GM15510 (cell line): ENCODE measurements around the gene CNTFR.

ENCODE experiments used
- POLR2A ChIP-seq: IDR thresholded peaks from 3 replicates; pipeline ENCODE4 v1.6.1; 2011; ENCODE audit warnings: borderline replicate concordance; ENCODE audit not compliant: insufficient read length; ENCODE audit errors: extremely low read depth

Gene CNTFR

GRCh38 chr9:34521406-34522045, 68.0 kb downstream of the CNTFR start:
- no peak for TF ChIP-seq POLR2A

DNA sequence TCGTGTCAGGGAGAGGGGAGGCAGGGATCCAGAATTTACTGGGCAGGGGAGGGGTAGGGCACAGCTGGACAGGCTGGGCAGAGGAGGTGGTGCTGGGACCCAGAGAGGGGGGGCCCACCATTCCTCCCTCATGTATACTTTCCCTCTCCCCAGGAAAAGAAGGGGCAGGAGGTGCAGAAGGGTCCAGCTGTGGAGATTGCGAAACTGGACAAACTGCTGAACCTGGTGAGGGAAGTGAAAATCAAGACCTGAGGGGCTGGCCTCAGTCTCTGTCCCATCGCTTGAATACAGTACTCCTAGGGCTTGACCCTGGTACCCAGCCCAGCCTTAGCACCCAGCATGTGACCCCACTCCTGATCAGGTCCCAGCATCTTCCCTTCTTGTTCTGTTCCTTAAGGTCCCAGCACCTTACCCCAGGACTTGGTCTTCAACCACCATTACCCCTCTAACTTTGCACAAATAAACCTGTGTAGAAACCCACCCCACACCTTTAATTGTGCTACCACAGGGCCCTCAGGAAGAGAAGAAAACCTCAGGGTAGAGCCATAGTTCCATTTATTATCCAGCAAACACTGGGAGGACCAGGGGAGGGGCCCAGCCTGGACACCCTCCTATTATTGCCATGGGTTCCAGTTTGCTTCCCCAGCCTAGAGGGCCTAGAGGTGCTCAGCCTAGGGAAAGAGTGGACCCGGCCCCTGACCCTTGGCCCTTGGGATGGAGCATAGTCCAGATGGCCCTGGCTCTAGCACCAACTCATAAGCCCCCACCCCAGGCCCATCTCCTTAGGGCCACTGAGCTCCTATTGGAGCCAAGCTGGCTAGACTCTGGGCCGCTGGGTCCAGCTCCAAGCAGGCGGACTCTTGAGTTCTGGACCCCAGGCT, 68.8 kb downstream of the CNTFR start:
- TF ChIP-seq POLR2A, result no peak

- TF ChIP-seq POLR2A, result no peak
Observed at GRCh38 chr9:34520096-34520495, 69.4 kb downstream of the CNTFR start.

GRCh38 chr9:34519321-34520020, 70.1 kb downstream of the CNTFR start:
- no peak for TF ChIP-seq POLR2A

DNA sequence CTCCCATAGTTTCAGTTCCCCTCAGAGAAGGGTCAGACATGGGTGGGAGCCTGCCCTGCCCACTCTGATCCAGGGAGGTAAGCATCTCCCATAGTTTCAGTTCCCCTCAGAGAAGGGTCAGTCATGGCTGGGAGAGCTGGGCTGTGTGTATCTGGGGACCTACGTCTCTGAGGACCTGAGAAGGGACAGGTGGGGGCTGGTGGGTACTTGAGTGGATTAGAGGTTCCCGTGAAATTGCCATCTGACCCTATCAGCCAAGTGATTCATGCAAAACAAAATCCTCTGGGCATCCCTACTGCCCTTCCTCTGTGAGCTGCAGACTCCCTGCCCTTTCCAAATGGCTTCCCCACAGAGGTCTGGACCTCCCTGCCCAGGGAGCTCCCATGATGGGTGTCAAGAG, 70.6 kb downstream of the CNTFR start:
- TF ChIP-seq POLR2A, result no peak

GRCh38 chr9:34518110-34518616, 71.4 kb downstream of the CNTFR start:
- TF ChIP-seq POLR2A, result no peak

DNA sequence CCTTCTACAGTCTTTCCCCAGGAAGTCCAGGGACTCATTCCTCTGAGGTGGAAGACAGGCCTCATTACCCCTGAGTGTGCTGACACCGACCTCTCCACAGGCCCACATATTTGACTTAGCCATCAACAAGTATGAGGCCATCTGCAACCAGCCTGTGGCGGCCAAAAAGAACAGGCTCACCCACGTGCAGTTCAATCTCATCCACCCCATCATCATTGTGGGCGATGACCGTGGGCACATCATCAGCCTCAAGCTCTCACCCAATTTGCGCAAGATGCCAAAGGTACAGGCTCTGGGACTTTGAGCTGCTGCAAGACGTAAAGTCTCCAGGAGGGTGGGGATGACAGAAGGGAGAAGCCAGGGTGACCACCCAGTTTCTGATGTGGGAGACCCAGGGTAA, 72.3 kb downstream of the CNTFR start:
- no peak for TF ChIP-seq POLR2A

- no peak for TF ChIP-seq POLR2A
Observed at GRCh38 chr9:34515959-34516358, 73.6 kb downstream of the CNTFR start.

DNA sequence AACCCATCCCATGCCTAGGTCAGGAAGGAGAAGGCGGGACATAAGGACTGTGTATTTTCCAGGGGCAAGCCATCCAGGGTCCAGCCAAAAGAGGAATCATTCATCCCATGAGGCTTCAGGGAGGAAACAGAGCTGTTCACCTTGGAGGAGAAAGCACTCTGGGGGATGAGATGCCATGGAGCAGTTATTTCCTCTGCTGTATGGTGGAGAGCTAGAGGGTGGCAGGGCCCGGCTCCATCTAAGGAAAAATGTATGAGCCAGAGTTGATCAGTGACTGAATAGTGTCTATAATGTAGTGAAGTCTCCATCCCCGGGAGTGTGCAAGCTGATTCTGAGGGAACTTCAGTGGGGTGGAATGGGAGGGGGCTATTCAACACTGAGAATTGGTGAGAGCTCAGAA, 74.7 kb downstream of the CNTFR start:
- no peak for TF ChIP-seq POLR2A

DNA sequence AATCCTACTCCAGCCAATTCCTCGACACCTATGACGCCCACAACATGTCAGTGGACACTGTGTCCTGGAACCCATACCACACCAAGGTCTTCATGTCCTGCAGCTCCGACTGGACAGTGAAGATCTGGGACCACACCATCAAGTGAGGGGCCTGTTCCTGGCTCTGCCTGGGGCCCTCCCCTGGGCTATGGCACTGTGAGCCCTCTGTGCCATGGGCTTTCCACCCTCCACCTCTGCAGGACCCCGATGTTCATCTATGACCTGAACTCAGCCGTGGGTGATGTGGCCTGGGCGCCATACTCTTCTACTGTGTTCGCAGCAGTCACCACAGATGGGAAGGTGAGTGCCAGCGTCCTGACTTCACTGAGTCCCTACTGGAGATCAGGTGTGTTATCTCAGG, 75.1 kb downstream of the CNTFR start:
- TF ChIP-seq POLR2A, result no peak

DNA sequence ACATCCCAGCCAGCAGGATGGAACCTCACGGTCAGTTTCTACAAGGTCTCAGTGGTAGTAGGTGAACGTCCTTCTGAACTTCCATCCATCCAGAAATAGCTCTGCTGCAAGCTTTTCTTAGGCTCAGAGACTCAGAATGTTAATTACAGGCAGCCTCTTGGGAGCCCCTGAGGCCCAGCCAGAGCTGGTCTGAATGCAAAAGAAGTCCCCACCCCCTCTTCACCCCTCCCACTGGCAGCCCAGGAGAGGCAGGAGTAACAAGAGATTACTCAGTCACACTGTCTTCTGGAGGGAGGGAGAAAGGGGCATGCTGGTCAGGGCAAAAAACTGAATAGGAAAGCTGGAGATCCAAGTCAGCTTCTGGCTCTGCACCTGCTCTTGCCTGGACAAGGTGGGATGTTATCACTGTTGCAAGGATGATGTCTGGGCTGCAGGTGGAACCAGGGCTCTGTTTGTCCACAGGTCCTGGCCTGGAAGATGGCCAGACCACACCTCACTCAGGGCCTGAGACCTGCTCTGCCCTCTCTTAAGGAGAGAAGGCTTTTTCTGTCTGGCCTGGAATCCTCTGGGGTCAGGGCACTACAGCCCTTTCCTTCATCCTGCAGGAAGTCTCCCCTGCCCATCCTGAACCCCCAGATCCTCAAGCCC, 75.8 kb downstream of the CNTFR start:
- no peak for TF ChIP-seq POLR2A

DNA sequence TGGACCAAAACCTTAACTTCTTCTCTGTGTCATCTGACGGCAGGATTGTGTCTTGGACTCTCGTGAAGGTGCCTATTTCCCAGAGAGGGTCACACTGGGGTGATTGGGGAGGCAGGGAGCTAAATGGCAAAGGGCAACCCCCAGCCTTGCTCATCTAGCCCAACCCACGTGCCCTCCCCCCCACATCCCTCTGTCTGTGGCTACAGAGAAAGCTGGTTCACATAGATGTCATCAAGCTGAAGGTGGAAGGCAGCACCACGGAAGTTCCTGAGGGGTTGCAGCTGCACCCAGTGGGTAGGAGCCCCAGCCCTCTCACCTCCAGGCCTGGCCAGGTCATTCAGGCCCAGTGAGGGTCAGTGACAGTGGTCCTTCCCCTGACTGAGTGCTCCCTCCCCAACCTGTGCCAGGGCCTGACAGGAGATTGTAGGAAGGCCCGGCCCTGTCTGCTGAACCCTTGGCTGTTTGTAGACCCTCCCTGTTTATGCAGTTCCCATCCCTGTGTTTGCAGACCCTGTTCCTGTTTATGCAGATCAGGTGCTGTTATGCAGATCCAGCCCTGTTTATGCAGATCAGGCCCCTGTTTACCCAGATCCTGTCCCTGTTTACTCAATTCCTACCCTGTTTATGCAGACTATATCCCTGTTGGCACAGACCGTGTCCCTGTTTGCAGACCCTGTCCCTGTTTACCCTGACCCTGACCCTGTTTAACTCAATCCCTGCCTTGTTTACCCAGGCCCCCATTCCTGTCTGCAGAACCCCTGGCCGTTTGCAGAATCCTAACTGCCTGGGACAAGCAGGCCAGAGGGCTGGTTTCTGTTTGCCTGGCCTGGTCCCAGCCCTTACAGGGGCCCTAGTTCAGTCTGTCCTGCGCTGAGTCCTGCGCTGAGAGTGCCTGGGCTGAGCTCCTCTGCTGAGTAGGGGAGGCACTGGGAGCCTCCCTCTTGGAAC, 77.1 kb downstream of the CNTFR start:
- no peak for TF ChIP-seq POLR2A
